ENCODE data around the gene MAGEA6.

Gene MAGEA6

DNA sequence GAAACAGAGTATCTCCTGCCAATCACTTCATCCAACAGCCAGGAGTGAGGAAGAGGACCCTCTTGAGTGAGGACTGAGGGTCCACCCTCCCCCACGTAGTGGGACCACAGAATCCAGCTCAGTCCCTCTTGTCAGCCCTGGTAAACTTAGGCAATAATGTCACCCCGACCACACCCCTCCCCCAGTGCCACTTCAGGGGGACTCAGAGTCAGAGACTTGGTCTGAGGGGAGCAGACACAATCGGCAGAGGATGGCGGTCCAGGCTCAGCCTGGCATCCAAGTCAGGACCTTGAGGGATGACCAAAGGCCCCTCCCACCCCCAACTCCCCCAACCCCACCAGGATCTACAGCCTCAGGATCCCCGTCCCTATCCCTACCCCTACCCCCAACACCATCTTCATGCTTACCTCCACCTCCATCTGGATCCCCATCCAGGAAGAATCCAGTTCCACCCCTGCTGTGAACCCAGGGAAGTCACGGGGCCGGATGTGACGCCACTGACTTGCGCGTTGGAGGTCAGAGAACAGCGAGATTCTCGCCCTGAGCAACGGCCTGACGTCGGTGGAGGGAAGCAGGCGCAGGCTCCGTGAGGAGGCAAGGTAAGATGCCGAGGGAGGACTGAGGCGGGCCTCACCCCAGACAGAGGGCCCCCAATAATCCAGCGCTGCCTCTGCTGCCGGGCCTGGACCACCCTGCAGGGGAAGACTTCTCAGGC, 36.1 kb downstream of the MAGEA6 start, which contains the start of the genes CSAG1 and MAGEA12:
Gene CSAG1 (minus strand): TSS at position 461 of the 715 bp plus-strand sequence. CDS start 1,261 bp downstream, outside the sequence.
Gene MAGEA12 (plus strand): TSS at position 497 of the 715 bp plus-strand sequence. CDS start 2,405 bp downstream, outside the sequence.
- no peak for DNase-seq

DNA sequence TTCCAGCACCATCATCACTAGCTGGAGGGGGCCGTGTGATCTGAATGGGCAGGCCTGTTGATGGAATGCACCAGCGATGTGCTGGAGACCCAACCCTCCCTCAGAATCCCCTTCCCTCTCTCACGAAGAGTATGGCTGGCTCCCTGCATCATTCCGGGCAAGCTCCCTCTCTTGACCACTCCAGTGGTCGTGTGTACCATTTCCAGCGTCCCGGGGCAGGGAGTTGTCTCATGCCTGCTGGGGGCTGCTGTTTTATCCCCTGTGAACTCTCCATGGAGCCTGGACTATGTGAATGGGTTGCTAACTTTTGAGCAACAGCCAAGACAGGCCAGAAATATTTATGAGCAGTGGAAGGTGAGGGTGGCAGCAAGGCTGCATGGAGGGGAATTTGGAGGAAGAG, 44.1 kb downstream of the MAGEA6 start:
- DNase-seq, result no peak
